GM10248 (cell line): ENCODE results near the gene CABLES1.

Experiments used
- CTCF ChIA-PET: fragments of 300-600 bp; sonication (Branson Sonifier 250); formaldehyde crosslinking; extraction: SDS; loops from one replicate; lab custom pipeline; 2021; ENCODE audit warnings: antibody characterized with exemption; lab: Yijun Ruan, JAX
- POLR2A ChIA-PET: fragments of 350-650 bp; sonication (Branson Sonifier 250); formaldehyde crosslinking; extraction: SDS; loops from one replicate; lab custom pipeline; 2020; ENCODE audit warnings: antibody characterized with exemption; lab: Yijun Ruan, JAX
- DNase-seq: peaks from one replicate; pipeline ENCODE4 v3.0.0; 2012; ENCODE audit errors: extremely low spot score
- TF ChIP-seq, protein P1 (sequence below): IDR thresholded peaks from 2 replicates; pipeline ENCODE4 v1.5.1; 2012; ENCODE audit warnings: mild to moderate bottlenecking, low read depth; ENCODE audit errors: extremely low read depth, missing control alignments, control extremely low read depth

Gene CABLES1

DNA sequence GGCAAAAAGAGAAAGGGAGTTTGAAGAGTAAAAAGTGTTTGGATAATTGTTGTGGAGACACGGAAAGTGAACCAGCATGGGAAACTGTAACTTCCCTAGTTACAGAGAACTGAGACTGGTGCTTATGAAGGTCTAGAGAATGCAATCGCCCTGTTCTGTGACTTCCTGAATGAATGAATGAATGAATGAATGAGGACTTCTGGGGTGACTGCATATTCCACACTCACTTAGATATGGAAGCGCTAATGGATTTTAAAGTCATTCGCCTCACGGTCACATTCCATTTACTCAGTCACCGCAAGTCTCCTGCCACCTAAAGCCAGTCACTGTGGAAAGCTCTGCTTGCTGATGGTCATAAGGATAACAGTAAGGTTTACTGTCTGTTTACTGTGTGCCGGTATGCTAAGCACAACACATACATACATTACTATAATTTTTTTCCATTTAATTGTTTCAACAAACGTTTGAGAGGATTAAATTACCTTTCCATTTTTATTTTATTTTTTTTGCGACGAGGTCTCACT lies 138.2 kb downstream of the CABLES1 start:
- TF ChIP-seq, protein P1, sequence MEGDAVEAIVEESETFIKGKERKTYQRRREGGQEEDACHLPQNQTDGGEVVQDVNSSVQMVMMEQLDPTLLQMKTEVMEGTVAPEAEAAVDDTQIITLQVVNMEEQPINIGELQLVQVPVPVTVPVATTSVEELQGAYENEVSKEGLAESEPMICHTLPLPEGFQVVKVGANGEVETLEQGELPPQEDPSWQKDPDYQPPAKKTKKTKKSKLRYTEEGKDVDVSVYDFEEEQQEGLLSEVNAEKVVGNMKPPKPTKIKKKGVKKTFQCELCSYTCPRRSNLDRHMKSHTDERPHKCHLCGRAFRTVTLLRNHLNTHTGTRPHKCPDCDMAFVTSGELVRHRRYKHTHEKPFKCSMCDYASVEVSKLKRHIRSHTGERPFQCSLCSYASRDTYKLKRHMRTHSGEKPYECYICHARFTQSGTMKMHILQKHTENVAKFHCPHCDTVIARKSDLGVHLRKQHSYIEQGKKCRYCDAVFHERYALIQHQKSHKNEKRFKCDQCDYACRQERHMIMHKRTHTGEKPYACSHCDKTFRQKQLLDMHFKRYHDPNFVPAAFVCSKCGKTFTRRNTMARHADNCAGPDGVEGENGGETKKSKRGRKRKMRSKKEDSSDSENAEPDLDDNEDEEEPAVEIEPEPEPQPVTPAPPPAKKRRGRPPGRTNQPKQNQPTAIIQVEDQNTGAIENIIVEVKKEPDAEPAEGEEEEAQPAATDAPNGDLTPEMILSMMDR, result no peak
- no peak for DNase-seq
- ChIA-PET POLR2A (no interaction called here), CTCF (interaction anchor here (1.0 to 1.5 kb wide), 3 partner anchors 8 to 12 kb away, joined by 3 to 5 read pairs (median 3); no protein-coding TSS in a partner anchor)

DNA sequence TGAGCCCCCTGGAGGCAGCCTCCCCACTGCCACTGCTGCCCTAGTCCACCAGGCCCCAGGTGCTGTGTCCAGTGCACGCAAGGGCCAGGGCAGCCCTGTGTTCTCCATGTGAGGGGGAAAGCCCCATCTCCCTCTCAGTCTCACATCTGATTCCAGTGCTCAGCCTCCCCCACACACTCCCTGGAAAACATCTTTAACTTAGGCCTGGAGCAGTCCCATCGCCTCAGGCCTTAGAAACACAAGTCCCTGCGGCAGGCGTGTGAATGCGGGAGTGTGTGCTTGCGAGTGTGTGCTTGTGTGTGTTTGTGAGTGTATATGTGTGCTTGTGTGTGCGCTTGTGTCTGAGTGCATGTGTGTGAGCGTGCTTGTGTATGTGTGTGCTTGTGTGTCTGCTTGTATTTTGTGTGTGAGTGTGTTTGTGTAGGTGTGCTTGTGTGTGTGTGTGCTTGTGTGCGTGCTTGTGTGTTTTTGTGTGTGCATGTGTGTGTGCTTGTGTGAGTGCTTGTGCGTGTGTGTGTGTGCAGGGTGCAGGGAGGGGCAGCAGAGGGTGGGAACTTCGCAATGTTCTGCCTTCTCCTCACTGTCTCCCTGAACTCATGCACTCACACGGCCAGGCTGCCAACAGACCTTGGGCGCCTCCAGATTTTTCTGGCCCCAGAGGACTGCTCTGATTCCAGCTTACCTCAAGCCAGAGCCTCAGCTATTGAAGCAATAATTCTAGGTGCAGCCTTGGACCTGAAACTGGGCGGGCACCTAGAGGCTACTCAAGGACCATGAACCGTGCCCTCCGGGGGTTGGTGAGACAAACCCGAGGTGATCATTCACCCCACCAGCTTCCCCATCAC lies 139.6 kb downstream of the CABLES1 start:
- CTCF ChIA-PET, result no interaction called here
- TF ChIP-seq, protein P1, result no peak
- no peak for DNase-seq
- POLR2A ChIA-PET, result no interaction called here

DNA sequence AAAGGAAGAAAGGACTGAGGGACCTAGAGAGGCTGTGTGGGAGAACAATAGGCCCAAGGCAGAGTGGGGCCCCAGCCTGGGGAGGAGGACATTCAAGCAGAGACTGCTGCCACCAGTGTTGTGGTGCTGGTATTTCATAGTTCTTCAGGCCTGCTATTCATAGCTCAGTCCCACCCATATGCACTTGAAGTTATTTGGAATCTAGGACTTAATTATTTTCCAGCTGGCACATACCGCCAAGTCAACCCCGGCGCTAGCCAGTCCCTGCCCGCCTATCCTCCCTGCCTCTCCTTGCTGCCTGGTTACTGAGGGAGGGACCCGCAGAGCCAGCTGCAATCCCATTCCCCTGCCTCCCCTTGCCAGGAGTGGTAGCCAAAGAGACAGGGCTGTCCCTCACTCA lies 141.2 kb downstream of the CABLES1 start:
- CTCF ChIA-PET, result interaction anchor here (0.7 kb wide), 1 partner anchor 17 kb away, joined by 3 read pairs; no protein-coding TSS in a partner anchor
- DNase-seq, result no peak
- POLR2A ChIA-PET, result no interaction called here
- TF ChIP-seq, protein P1, result no peak

DNA sequence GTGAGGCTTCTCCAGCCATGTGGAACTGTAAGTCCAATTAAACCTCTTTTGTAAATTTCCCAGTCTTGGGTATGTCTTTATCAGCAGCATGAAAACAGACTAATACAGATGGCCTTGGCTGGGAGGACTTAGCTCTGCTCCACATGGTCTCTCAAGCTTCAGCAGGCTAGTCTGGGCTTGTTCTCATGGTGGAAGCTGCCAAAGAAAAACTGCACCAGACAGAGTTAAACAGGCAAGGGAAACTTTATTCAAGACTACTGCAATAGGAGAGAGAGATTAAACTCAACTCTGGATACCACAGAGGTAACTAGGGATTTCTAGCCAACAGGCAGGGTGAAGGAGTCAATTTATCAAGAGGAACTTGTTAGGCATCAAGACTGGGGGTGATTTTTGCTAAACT lies 142.1 kb downstream of the CABLES1 start:
- no peak for DNase-seq
- ChIA-PET CTCF (no interaction called here), POLR2A (no interaction called here)
- TF ChIP-seq, protein P1, result no peak

DNA sequence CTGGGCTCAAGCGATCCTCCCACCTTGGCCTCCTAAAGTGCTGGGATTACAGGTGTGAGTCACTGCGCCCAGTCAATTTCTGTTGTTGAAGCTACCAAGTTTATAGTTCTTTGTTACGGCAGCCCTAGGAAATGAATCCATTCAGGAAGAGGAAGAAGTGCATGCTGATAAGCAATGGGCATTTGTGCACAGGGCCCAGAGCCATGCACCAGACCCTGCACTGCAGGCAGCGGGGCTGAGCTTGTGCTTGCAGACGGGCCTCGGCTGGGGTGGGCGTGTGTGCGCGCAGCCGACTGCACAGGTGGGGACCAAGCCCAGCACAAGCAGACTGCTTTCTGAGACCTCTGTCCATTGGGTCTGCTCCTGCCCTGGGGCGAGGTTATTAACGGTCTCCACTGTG lies 144.6 kb downstream of the CABLES1 start:
- TF ChIP-seq, protein P1, result no peak
- CTCF ChIA-PET, result no interaction called here
- DNase-seq, result no peak
- POLR2A ChIA-PET, result no interaction called here

DNA sequence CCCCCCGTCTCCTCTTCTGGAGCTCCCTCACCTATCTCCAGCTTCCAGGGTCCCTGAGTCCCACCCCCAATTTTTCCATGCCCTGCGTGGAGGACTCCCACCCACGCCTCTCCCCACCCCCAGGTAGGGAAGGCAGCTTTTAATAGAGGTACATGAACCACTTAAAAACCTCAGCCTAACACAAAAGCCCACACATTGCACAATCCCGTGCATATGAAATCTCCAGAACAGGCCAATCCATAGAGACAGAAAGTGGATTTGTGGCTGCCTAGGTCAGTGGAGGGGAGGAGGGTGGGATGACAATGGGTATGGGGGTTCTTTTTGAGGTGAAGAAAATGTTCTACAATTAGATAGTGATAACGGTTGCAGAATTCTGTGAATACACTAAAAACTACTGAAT lies 145.6 kb downstream of the CABLES1 start:
- TF ChIP-seq, protein P1, result no peak
- CTCF ChIA-PET, result interaction anchor here (1.0 to 1.2 kb wide), 2 partner anchors 8 to 84 kb away, joined by 3 read pairs; no protein-coding TSS in a partner anchor
- POLR2A ChIA-PET, result no interaction called here
- DNase-seq, result no peak
